SU-DHL-6 (cell line): ENCODE data around the gene IL33.

Experiments
- EZH2phosphoT487 ChIP-seq: fragments of 200-600 bp; sonication (generic), shearing (Covaris generic); conservative IDR thresholded peaks from 2 replicates; pipeline ENCODE4 v1.6.1; 2018; ENCODE audit warnings: mild to moderate bottlenecking, antibody characterized with exemption, low read length, moderate library complexity, mixed read lengths
- TF ChIP-seq, protein P1 (sequence below): fragments of 200-600 bp; sonication (generic); IDR thresholded peaks from one replicate; pipeline ENCODE4 v1.5.1; 2017; ENCODE audit warnings: antibody characterized with exemption, mild to moderate bottlenecking, low read length, moderate library complexity; ENCODE audit not compliant: insufficient read depth, poor library complexity, severe bottlenecking

DNA sequence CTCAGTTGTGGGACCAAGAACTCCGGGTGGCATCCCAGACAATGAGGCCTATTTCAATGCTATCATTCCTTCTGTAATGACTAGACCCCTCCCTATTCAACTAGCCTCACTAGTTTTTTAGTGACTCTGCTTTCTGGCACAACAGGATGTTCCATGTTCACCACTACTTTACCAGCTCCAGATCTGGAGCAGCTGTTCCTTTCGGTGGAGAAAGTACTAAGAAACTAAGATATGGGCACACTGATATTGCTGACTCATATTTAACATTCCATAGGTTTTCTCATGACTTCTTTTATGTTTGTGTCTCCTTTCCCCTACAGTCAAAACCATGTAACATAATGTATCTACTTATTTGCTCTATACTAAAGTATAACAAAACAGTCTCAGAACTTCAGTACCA is 24.1 kb downstream of the IL33 start:
- TF ChIP-seq, protein P1, sequence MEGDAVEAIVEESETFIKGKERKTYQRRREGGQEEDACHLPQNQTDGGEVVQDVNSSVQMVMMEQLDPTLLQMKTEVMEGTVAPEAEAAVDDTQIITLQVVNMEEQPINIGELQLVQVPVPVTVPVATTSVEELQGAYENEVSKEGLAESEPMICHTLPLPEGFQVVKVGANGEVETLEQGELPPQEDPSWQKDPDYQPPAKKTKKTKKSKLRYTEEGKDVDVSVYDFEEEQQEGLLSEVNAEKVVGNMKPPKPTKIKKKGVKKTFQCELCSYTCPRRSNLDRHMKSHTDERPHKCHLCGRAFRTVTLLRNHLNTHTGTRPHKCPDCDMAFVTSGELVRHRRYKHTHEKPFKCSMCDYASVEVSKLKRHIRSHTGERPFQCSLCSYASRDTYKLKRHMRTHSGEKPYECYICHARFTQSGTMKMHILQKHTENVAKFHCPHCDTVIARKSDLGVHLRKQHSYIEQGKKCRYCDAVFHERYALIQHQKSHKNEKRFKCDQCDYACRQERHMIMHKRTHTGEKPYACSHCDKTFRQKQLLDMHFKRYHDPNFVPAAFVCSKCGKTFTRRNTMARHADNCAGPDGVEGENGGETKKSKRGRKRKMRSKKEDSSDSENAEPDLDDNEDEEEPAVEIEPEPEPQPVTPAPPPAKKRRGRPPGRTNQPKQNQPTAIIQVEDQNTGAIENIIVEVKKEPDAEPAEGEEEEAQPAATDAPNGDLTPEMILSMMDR: no peak
- no peak for TF ChIP-seq EZH2phosphoT487
